Activated CD4-positive, alpha-beta memory T cell treated with anti-CD3 and anti-CD28 coated beads, Interleukin-2, amount 10 ng/mL, durations not matched to agents 7 days and 5 days (primary cell): ENCODE results near the gene SPACA6. TPM values are rescaled to one million over a fixed set of nuclear protein-coding genes. Genes with fewer than 3 reads are reported as not detected.

ENCODE experiments used
- CTCF ChIA-PET: fragments of 350-600 bp; sonication (Branson Sonifier 250); formaldehyde crosslinking; loops from one replicate; lab custom pipeline; 2021; ENCODE audit warnings: antibody characterized with exemption, inconsistent platforms; lab: Charles Lee
- POLR2A ChIA-PET: fragments of 350-600 bp; sonication (Branson Sonifier 250); formaldehyde crosslinking; loops from one replicate; lab custom pipeline; 2021; ENCODE audit warnings: antibody characterized with exemption; lab: Charles Lee
- DNase-seq: peaks from one replicate; pipeline ENCODE4 v3.0.0-alpha.2; 2020
- H3K27ac Mint-ChIP-seq: one replicate; pipeline ENCODE4 v1.8.0; 2021; ENCODE audit warnings: mild to moderate bottlenecking, mixed read lengths
- H3K27me3 Mint-ChIP-seq: one replicate; pipeline ENCODE4 v1.8.0; 2021; ENCODE audit warnings: mixed read lengths
- H3K36me3 Mint-ChIP-seq: one replicate; pipeline ENCODE4 v1.8.0; 2021; ENCODE audit warnings: low read depth, mixed read lengths
- H3K4me1 Mint-ChIP-seq: one replicate; pipeline ENCODE4 v1.8.0; 2021; ENCODE audit warnings: mixed read lengths
- H3K4me3 Mint-ChIP-seq: one replicate; pipeline ENCODE4 v1.8.0; 2021; ENCODE audit warnings: mild to moderate bottlenecking, mixed read lengths
- H3K9me3 Mint-ChIP-seq: one replicate; pipeline ENCODE4 v1.8.0; 2021; ENCODE audit warnings: mixed read lengths
- total RNA-seq, 2 experiments: library from RNA; stranded (reverse); gene quantifications; one replicate each; pipeline ENCODE4 v1.2.3, GENCODE V29; 2021

Gene SPACA6
- total RNA-seq, 2 experiments from 2014 or later: 5.2 to 6.6 TPM

GRCh38 chr19:51702103-51702824 is 9.1 kb downstream of the SPACA6 start:
- Mint-ChIP-seq H3K36me3 (peaks cover 30% of the 10 kb centered on the region), H3K4me3 (peak overlapping the region; percentile 85), H3K4me1 (peaks cover 29% of the 10 kb centered on the region), H3K9me3 (peaks cover 13% of the 10 kb centered on the region), H3K27ac (no peak overlapping the region), H3K27me3 (peaks cover 7% of the 10 kb centered on the region)
- ChIA-PET CTCF (no interaction called here), POLR2A (interaction anchor here (2.5 kb wide), 1 partner anchor 308 kb away, joined by 8 read pairs; no protein-coding TSS in a partner anchor)
- no peak for DNase-seq

- Mint-ChIP-seq H3K27me3 (peaks cover 7% of the 10 kb centered on the region), H3K4me1 (peaks cover 29% of the 10 kb centered on the region), H3K4me3 (peak overlapping the region; percentile 85), H3K27ac (peak overlapping the region; percentile 27), H3K9me3 (peaks cover 13% of the 10 kb centered on the region), H3K36me3 (peaks cover 33% of the 10 kb centered on the region)
- POLR2A ChIA-PET: interaction anchor here (1.1 to 2.5 kb wide), 4 partner anchors 7 to 1773 kb away, joined by 4 to 8 read pairs (median 4); partner anchors contain the start of genes ATF5 and NUP62
- CTCF ChIA-PET: interaction anchor here (1.6 kb wide), 1 partner anchor 46 kb away, joined by 5 read pairs; no protein-coding TSS in a partner anchor
- no peak for DNase-seq
These were observed 9.9 kb downstream of the SPACA6 start for GRCh38 chr19:51702825-51703574.

GRCh38 chr19:51703575-51704515 is 10.7 kb downstream of the SPACA6 start:
- peak; percentile 96 for DNase-seq
- peak overlapping the region; percentile 85 for H3K4me3 Mint-ChIP-seq
- peaks cover 11% of the 10 kb centered on the region for H3K9me3 Mint-ChIP-seq
- peaks cover 7% of the 10 kb centered on the region for H3K27me3 Mint-ChIP-seq
- H3K36me3 Mint-ChIP-seq: peaks cover 33% of the 10 kb centered on the region
- ChIA-PET POLR2A (interaction anchor here (0.6 to 2.5 kb wide), 9 partner anchors 8 to 1774 kb away, joined by 3 to 8 read pairs (median 3); partner anchors contain the start of genes ATF5, NUP62 and ZNF432), CTCF (interaction anchor here (0.5 to 1.6 kb wide), 4 partner anchors 22 to 308 kb away, joined by 3 to 5 read pairs (median 4); no protein-coding TSS in a partner anchor)
- peaks cover 29% of the 10 kb centered on the region for H3K4me1 Mint-ChIP-seq
- peak overlapping the region; percentile 74 for H3K27ac Mint-ChIP-seq

DNA sequence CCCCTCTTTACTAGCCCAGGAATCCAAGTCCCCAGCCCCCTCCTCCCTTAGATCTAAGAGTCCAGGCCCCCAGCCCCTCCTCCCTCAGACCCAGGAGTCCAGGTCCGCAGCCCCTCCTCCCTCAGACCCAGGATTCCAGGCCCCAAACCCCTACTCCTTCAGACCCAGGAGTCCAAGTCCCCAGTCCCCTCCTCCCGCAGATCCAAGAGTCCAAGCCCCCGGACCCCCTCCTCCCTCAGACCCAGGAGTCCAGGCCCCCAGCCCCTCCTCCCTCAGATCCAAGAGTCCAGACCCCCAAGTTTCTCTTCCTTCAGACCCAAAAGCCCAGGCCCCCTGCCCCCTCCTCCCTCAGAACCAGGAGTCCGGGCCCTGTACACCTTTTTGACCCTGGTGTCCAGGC is 11.5 kb downstream of the SPACA6 start:
- peak overlapping the region; percentile 85 for H3K4me3 Mint-ChIP-seq
- no peak for DNase-seq
- peak overlapping the region; percentile 74 for H3K27ac Mint-ChIP-seq
- H3K36me3 Mint-ChIP-seq: peaks cover 33% of the 10 kb centered on the region
- peaks cover 7% of the 10 kb centered on the region for H3K27me3 Mint-ChIP-seq
- peaks cover 29% of the 10 kb centered on the region for H3K4me1 Mint-ChIP-seq
- H3K9me3 Mint-ChIP-seq: peaks cover 9% of the 10 kb centered on the region
- CTCF ChIA-PET: interaction anchor here (0.8 to 1.6 kb wide), 2 partner anchors 23 to 73 kb away, joined by 3 to 4 read pairs; no protein-coding TSS in a partner anchor
- POLR2A ChIA-PET: interaction anchor here (0.6 to 2.5 kb wide), 7 partner anchors 9 to 344 kb away, joined by 3 to 8 read pairs (median 3); partner anchors contain the start of gene ZNF432

- DNase-seq: no peak
- Mint-ChIP-seq H3K27me3 (peaks cover 11% of the 10 kb centered on the region), H3K9me3 (peaks cover 6% of the 10 kb centered on the region), H3K36me3 (peaks cover 33% of the 10 kb centered on the region), H3K4me1 (peaks cover 29% of the 10 kb centered on the region), H3K4me3 (peak overlapping the region; percentile 25), H3K27ac (no peak overlapping the region)
- ChIA-PET CTCF (interaction anchor here (0.7 kb wide), 1 partner anchor 285 kb away, joined by 3 read pairs; no protein-coding TSS in a partner anchor), POLR2A (no interaction called here)
These were observed 13.2 kb downstream of the SPACA6 start for GRCh38 chr19:51706296-51706695.

DNA sequence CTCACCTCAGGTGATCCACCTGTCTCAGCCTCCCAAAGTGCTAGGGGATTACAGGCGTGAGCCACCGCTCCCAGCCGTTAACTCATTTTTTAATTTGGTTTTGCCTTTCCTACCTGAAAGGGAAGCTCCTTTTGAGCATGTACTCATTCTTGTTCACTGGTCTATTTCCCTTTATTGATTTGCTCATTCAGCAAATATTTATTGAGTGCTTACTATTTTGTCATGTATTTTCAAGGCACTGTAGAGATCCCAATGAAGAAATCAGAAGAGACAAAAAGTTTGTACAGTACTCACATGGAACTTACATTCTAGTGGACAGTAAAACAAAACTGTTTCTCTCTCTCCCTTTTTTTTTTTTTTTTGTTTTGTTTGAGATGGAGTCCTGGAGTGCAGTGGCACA is 13.8 kb downstream of the SPACA6 start:
- Mint-ChIP-seq H3K4me1 (peaks cover 29% of the 10 kb centered on the region), H3K4me3 (no peak overlapping the region), H3K27ac (no peak overlapping the region), H3K36me3 (peaks cover 33% of the 10 kb centered on the region), H3K27me3 (peaks cover 14% of the 10 kb centered on the region), H3K9me3 (peaks cover 5% of the 10 kb centered on the region)
- ChIA-PET CTCF (interaction anchor here (0.7 kb wide), 1 partner anchor 286 kb away, joined by 3 read pairs; no protein-coding TSS in a partner anchor), POLR2A (no interaction called here)
- no peak for DNase-seq

- ChIA-PET CTCF (no interaction called here), POLR2A (no interaction called here)
- Mint-ChIP-seq H3K27me3 (peaks cover 8% of the 10 kb centered on the region), H3K27ac (no peak overlapping the region), H3K4me1 (peaks cover 15% of the 10 kb centered on the region), H3K4me3 (no peak overlapping the region), H3K36me3 (peaks cover 26% of the 10 kb centered on the region), H3K9me3 (peaks cover 2% of the 10 kb centered on the region)
- no peak for DNase-seq
These were observed 15.7 kb downstream of the SPACA6 start for GRCh38 chr19:51708811-51709210.

- Mint-ChIP-seq H3K27ac (no peak overlapping the region), H3K36me3 (peaks cover 22% of the 10 kb centered on the region), H3K27me3 (peaks cover 8% of the 10 kb centered on the region), H3K4me3 (no peak overlapping the region), H3K4me1 (peaks cover 11% of the 10 kb centered on the region), H3K9me3 (peaks cover 2% of the 10 kb centered on the region)
- CTCF ChIA-PET: no interaction called here
- DNase-seq: no peak
- POLR2A ChIA-PET: no interaction called here
These were observed 16.4 kb downstream of the SPACA6 start for GRCh38 chr19:51709575-51709974.

- CTCF ChIA-PET: no interaction called here
- H3K4me1 Mint-ChIP-seq: peaks cover 7% of the 10 kb centered on the region
- POLR2A ChIA-PET: no interaction called here
- peaks cover 2% of the 10 kb centered on the region for H3K9me3 Mint-ChIP-seq
- DNase-seq: no peak
- H3K27me3 Mint-ChIP-seq: peaks cover 8% of the 10 kb centered on the region
- no peak overlapping the region for H3K27ac Mint-ChIP-seq
- peaks cover 20% of the 10 kb centered on the region for H3K36me3 Mint-ChIP-seq
- no peak overlapping the region for H3K4me3 Mint-ChIP-seq
These were observed 17.0 kb downstream of the SPACA6 start for GRCh38 chr19:51710163-51710562.

DNA sequence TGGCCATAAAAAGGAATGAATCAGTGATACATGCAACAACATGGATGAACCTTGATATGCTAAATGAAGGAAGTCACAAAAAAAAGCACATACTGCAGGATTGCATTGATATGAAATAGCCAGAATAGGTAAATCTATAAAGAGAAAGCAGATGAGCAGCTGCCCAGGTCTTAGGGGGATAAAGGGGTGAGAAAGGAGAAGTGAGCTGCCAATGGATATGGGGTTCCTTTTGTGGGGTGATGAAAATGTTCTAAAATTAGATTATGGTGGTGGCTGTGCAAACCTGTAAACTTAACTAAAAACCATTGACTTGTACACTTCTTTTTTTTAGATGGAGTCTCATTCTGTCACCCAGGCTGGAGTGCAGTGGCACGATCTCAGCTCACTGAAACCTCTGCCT is 18.6 kb downstream of the SPACA6 start:
- H3K36me3 Mint-ChIP-seq: peaks cover 8% of the 10 kb centered on the region
- POLR2A ChIA-PET: no interaction called here
- H3K27me3 Mint-ChIP-seq: peaks cover 8% of the 10 kb centered on the region
- CTCF ChIA-PET: interaction anchor here (0.7 kb wide), 1 partner anchor 66 kb away, joined by 3 read pairs; no protein-coding TSS in a partner anchor
- H3K9me3 Mint-ChIP-seq: peaks cover 2% of the 10 kb centered on the region
- no peak for DNase-seq
- H3K4me1 Mint-ChIP-seq: no peaks in the 10 kb centered on the region
- no peak overlapping the region for H3K27ac Mint-ChIP-seq
- no peak overlapping the region for H3K4me3 Mint-ChIP-seq

DNA sequence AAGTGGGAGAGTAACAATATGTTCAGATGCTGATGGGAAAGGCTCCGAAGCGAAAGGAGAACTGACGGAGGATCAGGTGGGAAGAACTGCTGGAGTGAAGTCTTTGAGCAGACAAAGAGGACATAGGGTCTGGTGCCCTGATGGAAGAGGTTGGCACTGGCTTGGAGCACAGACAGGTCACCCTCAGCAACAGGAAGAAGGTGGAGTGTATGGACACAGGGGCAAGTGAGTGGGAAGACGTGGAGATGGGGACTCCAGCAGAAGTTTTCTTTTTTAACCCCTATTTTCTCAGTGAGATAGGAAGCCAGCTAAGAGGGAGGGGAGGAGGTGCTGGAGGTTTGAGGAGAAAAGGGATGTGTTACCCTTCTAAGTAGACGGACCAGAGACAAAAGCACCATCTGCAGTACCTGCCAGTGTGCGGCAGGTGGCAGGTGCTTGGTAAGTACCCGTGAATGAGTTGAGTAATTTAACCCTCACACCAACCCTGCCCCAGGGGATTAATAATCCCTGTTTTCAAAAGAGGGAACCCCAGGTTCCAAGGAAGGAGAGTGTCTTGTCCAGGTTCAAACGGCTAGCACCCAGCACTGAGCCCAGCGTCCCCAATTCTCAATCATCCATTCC is 19.4 kb downstream of the SPACA6 start:
- no peaks in the 10 kb centered on the region for H3K36me3 Mint-ChIP-seq
- no peak overlapping the region for H3K4me3 Mint-ChIP-seq
- CTCF ChIA-PET: no interaction called here

More for the DNA sequence above, 19.4 kb downstream of the SPACA6 start:
- POLR2A ChIA-PET: no interaction called here
- H3K27me3 Mint-ChIP-seq: peaks cover 8% of the 10 kb centered on the region
- no peak overlapping the region for H3K27ac Mint-ChIP-seq
- H3K9me3 Mint-ChIP-seq: peaks cover 2% of the 10 kb centered on the region
- H3K4me1 Mint-ChIP-seq: no peaks in the 10 kb centered on the region
- no peak for DNase-seq
